KMS-11 (cell line): ENCODE measurements around the gene LTA.
A peak's percentile ranks its signal among the peaks of the same experiment; 100 is the strongest.

Experiments used
- H2AFZ ChIP-seq: fragments of 200-600 bp; sonication (generic); 2 replicates; pipeline ENCODE4 v1.6.1; 2016; ENCODE audit warnings: antibody characterized with exemption, mixed run types, low read depth
- H3K27ac ChIP-seq: fragments of 200-600 bp; sonication (generic); 2 replicates; pipeline ENCODE4 v1.6.1; 2016; ENCODE audit warnings: mild to moderate bottlenecking, mixed run types
- H3K27me3 ChIP-seq: fragments of 200-600 bp; sonication (generic); 2 replicates; pipeline ENCODE4 v1.6.1; 2017; ENCODE audit warnings: mild to moderate bottlenecking, low read depth, mixed run types, moderate library complexity; ENCODE audit not compliant: insufficient read depth
- H3K36me3 ChIP-seq: fragments of 200-600 bp; sonication (generic); 2 replicates; pipeline ENCODE4 v1.6.1; 2017; ENCODE audit warnings: mild to moderate bottlenecking, mixed run types; ENCODE audit not compliant: insufficient read depth
- H3K4me1 ChIP-seq: fragments of 200-600 bp; sonication (generic); 2 replicates; pipeline ENCODE4 v1.6.1; 2016; ENCODE audit warnings: mild to moderate bottlenecking, low read depth, mixed run types; ENCODE audit not compliant: poor library complexity, severe bottlenecking
- H3K4me2 ChIP-seq: fragments of 200-600 bp; sonication (generic); 2 replicates; pipeline ENCODE4 v1.7.0; 2016; ENCODE audit warnings: mild to moderate bottlenecking, mixed run types
- H3K4me3 ChIP-seq: fragments of 200-600 bp; sonication (generic); IDR thresholded peaks from 2 replicates; pipeline ENCODE4 v1.6.1; 2017; ENCODE audit warnings: low read depth, low read length, mixed read lengths; ENCODE audit not compliant: insufficient read depth
- H3K79me2 ChIP-seq: fragments of 200-600 bp; sonication (generic); 2 replicates; pipeline ENCODE4 v1.6.1; 2016; ENCODE audit warnings: low read depth, mixed run types; ENCODE audit not compliant: insufficient read depth
- H3K9ac ChIP-seq: fragments of 200-600 bp; sonication (generic); 2 replicates; pipeline ENCODE4 v1.6.1; 2016; ENCODE audit warnings: mild to moderate bottlenecking, mixed run types
- H4K20me1 ChIP-seq: fragments of 200-600 bp; sonication (generic); 2 replicates; pipeline ENCODE4 v1.6.1; 2016; ENCODE audit warnings: mild to moderate bottlenecking, mixed run types; ENCODE audit not compliant: insufficient read depth
- CTCF ChIP-seq: fragments of 200-600 bp; sonication (generic); conservative IDR thresholded peaks from 2 replicates; pipeline ENCODE4 v1.6.1; 2017; ENCODE audit warnings: low read depth, mild to moderate bottlenecking, antibody characterized with exemption, low read length, moderate library complexity, mixed read lengths

The LTA gene

GRCh38 chr6:31541059-31541657 is 30.9 kb upstream of the LTA start:
- Histone ChIP-seq H3K27ac (peak overlapping the region; percentile 94), H3K4me3 (no peak overlapping the region), H3K4me2 (peak overlapping the region; percentile 99), H3K9ac (peak overlapping the region; percentile 95), H3K36me3 (peaks cover 22% of the 10 kb centered on the region; the same call in 1 of the 2 replicates), H3K4me1 (peaks cover 35% of the 10 kb centered on the region), H3K79me2 (peaks cover 66% of the 10 kb centered on the region), H4K20me1 (peaks cover 27% of the 10 kb centered on the region), H2AFZ (peak overlapping the region; percentile 80), H3K27me3 (no peaks in the 10 kb centered on the region)
- TF ChIP-seq CTCF, result no peak

DNA sequence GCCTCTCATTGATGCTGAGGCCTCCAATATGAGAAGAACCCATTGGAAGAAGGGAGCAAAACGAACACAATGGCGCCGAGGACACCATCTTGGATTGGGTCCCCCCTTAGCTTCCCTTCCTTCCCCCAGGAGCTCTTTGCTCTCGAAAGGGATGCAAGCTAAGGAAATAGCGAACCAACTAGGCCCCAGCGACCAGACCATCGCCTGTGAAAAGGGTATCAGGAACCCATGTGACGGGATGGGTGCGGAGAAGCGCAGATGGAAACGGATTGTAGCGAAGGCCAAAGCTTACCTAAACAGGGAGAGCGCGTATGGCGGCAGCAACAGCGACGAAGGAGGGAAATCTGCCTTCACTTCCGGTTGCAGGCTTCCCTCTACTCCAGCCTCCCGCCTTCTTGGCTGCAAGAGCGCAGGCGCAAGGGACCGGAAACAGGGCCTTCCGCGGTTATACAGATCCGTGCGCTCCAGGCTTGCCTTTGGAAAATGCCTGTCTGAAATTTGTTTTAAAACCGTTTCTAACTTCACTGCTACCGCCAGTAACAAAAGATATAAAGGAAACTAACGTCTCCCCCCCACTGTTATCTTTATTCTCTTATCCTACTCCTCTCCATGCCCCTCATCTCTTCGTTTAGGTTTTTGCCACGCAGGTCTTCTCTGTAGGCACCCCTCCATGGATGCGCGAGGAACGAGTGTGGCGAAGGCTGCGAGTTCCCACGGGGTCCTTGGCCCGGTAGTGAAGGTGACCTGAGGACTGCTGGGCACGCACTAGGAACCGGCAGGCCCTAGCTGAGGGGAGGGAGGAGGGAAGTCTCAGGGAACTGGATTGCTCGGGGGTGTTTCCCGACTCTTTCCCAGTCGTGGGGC is 30.2 kb upstream of the LTA start, which contains the start of gene DDX39B:
TSS of gene DDX39B (minus strand) at position 346 of the 864 bp plus-strand sequence. CDS start 1,471 bp downstream, outside the sequence.
- TF ChIP-seq CTCF, result no peak
- Histone ChIP-seq H3K9ac (peak within 1 kb of the TSS; percentile 95), H3K27ac (peak within 1 kb of the TSS; percentile 94), H3K4me1 (peaks cover 35% of the 10 kb centered on the region), H2AFZ (peak within 1 kb of the TSS; percentile 80), H4K20me1 (peaks cover 24% of the 10 kb centered on the region), H3K27me3 (no peaks in the 10 kb centered on the region), H3K79me2 (peaks cover 59% of the 10 kb centered on the region), H3K4me3 (no peak within 1 kb of the TSS), H3K36me3 (peaks cover 17% of the 10 kb centered on the region; the same call in 1 of the 2 replicates), H3K4me2 (peak within 1 kb of the TSS; percentile 99)

- H3K4me1 ChIP-seq, result peaks cover 32% of the 10 kb centered on the region
- no peak overlapping the region for H3K27ac ChIP-seq
- no peak for TF ChIP-seq CTCF
- peaks cover 13% of the 10 kb centered on the region for H4K20me1 ChIP-seq
- H3K9ac ChIP-seq, result no peak overlapping the region
- no peak overlapping the region for H3K4me2 ChIP-seq
- no peak overlapping the region for H2AFZ ChIP-seq
- no peak overlapping the region for H3K4me3 ChIP-seq
- H3K36me3 ChIP-seq, result peaks cover 4% of the 10 kb centered on the region; the same call in 1 of the 2 replicates
- H3K79me2 ChIP-seq, result peaks cover 50% of the 10 kb centered on the region
- H3K27me3 ChIP-seq, result no peaks in the 10 kb centered on the region
These were observed 28.4 kb upstream of the LTA start for GRCh38 chr6:31543639-31544038.

DNA sequence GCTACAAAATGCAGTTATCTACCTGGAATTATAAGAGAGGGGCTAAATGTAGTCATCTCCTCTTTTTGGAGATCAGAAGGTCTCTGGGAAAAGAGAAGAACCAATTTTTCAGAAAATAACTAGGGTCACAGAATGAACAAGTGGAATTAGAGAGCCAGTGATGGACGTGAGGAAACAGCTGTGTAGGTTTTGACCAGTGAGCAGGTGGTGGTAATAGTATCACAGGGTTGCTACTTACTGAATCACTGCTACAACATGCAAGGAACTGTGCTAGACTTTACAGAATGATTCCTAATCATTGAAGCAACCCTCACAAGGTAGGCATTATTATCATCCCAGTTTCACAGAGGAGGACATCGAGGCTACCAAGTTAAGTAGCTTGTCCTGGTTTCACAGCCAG is 27.4 kb upstream of the LTA start:
- TF ChIP-seq CTCF, result no peak
- Histone ChIP-seq H3K9ac (no peak overlapping the region), H3K27me3 (no peaks in the 10 kb centered on the region), H3K4me2 (no peak overlapping the region), H4K20me1 (peaks cover 6% of the 10 kb centered on the region; the same call in 1 of the 2 replicates), H3K79me2 (peaks cover 40% of the 10 kb centered on the region), H3K27ac (no peak overlapping the region), H3K36me3 (peaks cover 3% of the 10 kb centered on the region; the same call in 1 of the 2 replicates), H2AFZ (no peak overlapping the region), H3K4me1 (peaks cover 29% of the 10 kb centered on the region), H3K4me3 (no peak overlapping the region)
